Measurements from ENCODE around the gene DIP2C. TPM values are rescaled to one million over a fixed set of nuclear protein-coding genes. Genes with fewer than 3 reads are reported as not detected.
A peak's percentile ranks its signal among the peaks of the same experiment; 100 is the strongest.

The DIP2C gene
- total RNA-seq, 1 donor from 2014 or later: 52.6 TPM

DNA sequence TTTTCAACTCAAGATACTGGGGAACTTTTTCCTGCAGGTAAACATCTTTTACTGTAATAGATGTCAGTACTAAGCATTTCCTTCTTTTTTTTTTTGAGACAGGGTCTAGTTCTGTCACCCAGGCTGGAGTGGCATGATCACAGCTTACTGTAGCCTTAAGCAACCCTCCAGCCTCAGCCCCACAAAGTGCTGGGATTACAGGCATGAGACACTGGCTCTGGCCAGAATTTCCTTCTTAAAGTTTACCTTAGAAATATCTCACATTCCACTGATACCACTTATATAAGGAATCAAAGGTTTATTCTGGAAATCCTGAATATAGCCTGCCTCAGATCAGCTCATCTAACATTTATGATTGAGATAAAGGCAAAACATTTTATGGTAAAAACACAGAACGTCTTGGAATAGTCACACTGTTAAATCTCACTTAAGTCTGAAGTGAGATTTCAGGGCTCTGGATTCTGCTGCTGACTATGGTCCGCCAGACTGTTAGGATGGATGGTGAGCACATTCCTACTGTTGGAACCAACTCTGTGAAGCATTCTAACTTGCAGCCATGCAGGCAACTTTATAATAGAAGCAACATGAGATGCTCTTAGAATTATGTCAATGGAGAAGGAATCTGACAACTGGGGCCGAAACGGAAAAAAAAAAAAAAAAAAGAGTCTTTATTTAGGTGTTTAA lies 402.3 kb downstream of the DIP2C start:
- Mint-ChIP-seq H3K27ac (ENCODE audit: unreplicated experiment) (no peak overlapping the region), H3K9me3 (ENCODE audit: unreplicated experiment) (peaks cover 2% of the 10 kb centered on the region), H3K4me1 (ENCODE audit: low read depth, unreplicated experiment) (peaks cover 6% of the 10 kb centered on the region), H3K36me3 (ENCODE audit: unreplicated experiment) (peaks cover 10% of the 10 kb centered on the region), H3K4me3 (ENCODE audit: unreplicated experiment) (no peak overlapping the region), H3K27me3 (ENCODE audit: unreplicated experiment) (peaks cover 4% of the 10 kb centered on the region)
- TF ChIP-seq, protein P1, sequence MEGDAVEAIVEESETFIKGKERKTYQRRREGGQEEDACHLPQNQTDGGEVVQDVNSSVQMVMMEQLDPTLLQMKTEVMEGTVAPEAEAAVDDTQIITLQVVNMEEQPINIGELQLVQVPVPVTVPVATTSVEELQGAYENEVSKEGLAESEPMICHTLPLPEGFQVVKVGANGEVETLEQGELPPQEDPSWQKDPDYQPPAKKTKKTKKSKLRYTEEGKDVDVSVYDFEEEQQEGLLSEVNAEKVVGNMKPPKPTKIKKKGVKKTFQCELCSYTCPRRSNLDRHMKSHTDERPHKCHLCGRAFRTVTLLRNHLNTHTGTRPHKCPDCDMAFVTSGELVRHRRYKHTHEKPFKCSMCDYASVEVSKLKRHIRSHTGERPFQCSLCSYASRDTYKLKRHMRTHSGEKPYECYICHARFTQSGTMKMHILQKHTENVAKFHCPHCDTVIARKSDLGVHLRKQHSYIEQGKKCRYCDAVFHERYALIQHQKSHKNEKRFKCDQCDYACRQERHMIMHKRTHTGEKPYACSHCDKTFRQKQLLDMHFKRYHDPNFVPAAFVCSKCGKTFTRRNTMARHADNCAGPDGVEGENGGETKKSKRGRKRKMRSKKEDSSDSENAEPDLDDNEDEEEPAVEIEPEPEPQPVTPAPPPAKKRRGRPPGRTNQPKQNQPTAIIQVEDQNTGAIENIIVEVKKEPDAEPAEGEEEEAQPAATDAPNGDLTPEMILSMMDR (IDR thresholded peaks at IDR 0.05; ENCODE audit: partially characterized antibody, unreplicated experiment): no peak
- no peak for DNase-seq

DNA sequence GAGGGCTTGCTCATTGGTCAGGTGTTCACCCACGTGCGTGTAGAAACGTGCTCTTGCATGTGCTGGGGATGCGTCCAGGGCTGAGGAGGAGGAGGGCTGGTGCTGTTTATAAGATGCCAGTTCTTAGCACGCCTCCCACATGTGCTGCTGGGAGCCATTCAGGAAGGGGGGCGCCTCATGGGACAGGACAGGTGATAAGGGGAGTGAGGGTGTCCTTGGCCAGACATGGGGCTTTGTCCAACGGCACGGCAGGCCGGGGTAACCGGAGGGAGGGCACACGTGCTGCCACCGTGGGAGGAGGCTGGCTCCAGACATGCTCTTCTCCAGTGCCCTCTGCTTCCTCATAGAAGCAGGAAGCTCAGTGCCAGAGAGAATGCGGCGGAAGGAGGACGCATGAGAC lies 404.3 kb downstream of the DIP2C start:
- Mint-ChIP-seq H3K9me3 (ENCODE audit: unreplicated experiment) (peaks cover 6% of the 10 kb centered on the region), H3K27me3 (ENCODE audit: unreplicated experiment) (peaks cover 2% of the 10 kb centered on the region), H3K4me3 (ENCODE audit: unreplicated experiment) (no peak overlapping the region), H3K4me1 (ENCODE audit: low read depth, unreplicated experiment) (peaks cover 6% of the 10 kb centered on the region), H3K27ac (ENCODE audit: unreplicated experiment) (no peak overlapping the region), H3K36me3 (ENCODE audit: unreplicated experiment) (peaks cover 10% of the 10 kb centered on the region)
- DNase-seq: no peak
- TF ChIP-seq, protein P1 (IDR thresholded peaks at IDR 0.05; ENCODE audit: partially characterized antibody, unreplicated experiment): no peak

DNA sequence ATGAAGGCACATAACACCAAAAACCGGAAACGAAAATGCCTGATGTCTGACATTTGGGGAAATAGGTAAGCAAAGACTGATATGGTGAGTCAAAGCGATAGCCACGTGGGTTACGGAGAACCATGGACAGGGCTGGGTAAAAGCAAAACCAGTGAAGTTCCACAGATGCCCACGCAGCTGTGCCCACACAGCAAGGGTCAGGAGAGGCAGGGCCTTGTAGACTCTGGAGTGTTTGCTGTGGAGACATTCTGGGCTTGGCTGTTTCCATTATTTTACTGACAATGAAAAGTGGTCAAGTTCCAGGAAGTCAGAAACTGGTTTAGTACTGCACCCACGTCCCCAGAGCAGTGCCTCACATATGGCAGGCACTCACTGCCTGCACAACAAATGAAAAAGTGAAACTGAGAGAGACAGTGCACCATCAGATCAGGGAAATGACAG lies 405.5 kb downstream of the DIP2C start:
- TF ChIP-seq, protein P1 (IDR thresholded peaks at IDR 0.05; ENCODE audit: partially characterized antibody, unreplicated experiment): no peak
- Mint-ChIP-seq H3K27ac (ENCODE audit: unreplicated experiment) (no peak overlapping the region), H3K4me3 (ENCODE audit: unreplicated experiment) (no peak overlapping the region), H3K9me3 (ENCODE audit: unreplicated experiment) (peaks cover 6% of the 10 kb centered on the region), H3K27me3 (ENCODE audit: unreplicated experiment) (peaks cover 5% of the 10 kb centered on the region), H3K4me1 (ENCODE audit: low read depth, unreplicated experiment) (peaks cover 6% of the 10 kb centered on the region), H3K36me3 (ENCODE audit: unreplicated experiment) (peaks cover 10% of the 10 kb centered on the region)
- DNase-seq: no peak

DNA sequence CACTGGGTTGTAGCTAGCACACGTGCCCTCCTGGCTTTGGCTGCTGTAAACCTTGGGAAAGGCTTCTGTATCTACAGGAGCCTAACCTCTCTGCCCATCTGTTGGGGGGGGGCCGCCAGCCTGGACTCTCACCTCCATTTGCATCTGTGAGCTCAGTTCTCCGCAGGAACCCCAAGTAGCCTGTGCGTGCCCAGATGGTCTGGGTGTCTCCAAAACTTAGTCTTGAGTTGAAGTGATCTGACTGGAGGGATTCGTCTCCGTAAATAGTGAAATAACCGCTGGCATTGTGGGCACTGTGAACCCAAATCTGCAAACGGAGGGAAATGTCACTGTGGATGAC lies 406.4 kb downstream of the DIP2C start:
- Mint-ChIP-seq H3K4me1 (ENCODE audit: low read depth, unreplicated experiment) (peaks cover 6% of the 10 kb centered on the region), H3K4me3 (ENCODE audit: unreplicated experiment) (peak overlapping the region; percentile 38)

More for the DNA sequence above, 406.4 kb downstream of the DIP2C start:
- peaks cover 10% of the 10 kb centered on the region for H3K36me3 Mint-ChIP-seq (ENCODE audit: unreplicated experiment)
- H3K27me3 Mint-ChIP-seq (ENCODE audit: unreplicated experiment): peaks cover 3% of the 10 kb centered on the region
- H3K9me3 Mint-ChIP-seq (ENCODE audit: unreplicated experiment): peaks cover 8% of the 10 kb centered on the region
- DNase-seq: no peak
- H3K27ac Mint-ChIP-seq (ENCODE audit: unreplicated experiment): no peak overlapping the region
- TF ChIP-seq, protein P1 (IDR thresholded peaks at IDR 0.05; ENCODE audit: partially characterized antibody, unreplicated experiment): no peak

Data from glutamatergic neuron (in vitro differentiated cells).